B cell (primary cell): Measurements from ENCODE around the gene ADH7. TPM values are rescaled to one million over a fixed set of nuclear protein-coding genes. Genes with fewer than 3 reads are reported as not detected.

Experiments used
- ATAC-seq: fragments of 200-7000 bp; cut with Tn5 transposase; one replicate; pipeline ENCODE4 v1.10.0; 2021; ENCODE audit warnings: low read depth, mild to moderate bottlenecking, moderate number of reproducible peaks, moderate library complexity
- CTCF ChIA-PET: fragments of 350-600 bp; sonication (Branson Sonifier 250); formaldehyde crosslinking; loops from one replicate; lab custom pipeline; 2021; ENCODE audit warnings: antibody characterized with exemption, inconsistent platforms; lab: Charles Lee
- POLR2A ChIA-PET: fragments of 350-600 bp; sonication (Branson Sonifier 250); formaldehyde crosslinking; loops from one replicate; lab custom pipeline; 2021; ENCODE audit warnings: antibody characterized with exemption; lab: Charles Lee
- DNase-seq: peaks from one replicate; pipeline ENCODE4 v3.0.0; 2013
- H2AFZ ChIP-seq: 2 replicates; pipeline ENCODE4 v1.6.1; 2012; ENCODE audit warnings: mild to moderate bottlenecking, low read depth, low read length; ENCODE audit not compliant: insufficient read depth, poor library complexity, severe bottlenecking
- H3K27ac ChIP-seq, 2 donors: 1 replicate in 1 of 2; 2 replicates in 1 of 2; pipeline ENCODE4 v1.5.1; 2012 to 2013; ENCODE audit warnings: low read length in 2 of 2, mild to moderate bottlenecking in 2 of 2, moderate library complexity in 1 of 2
- H3K27me3 ChIP-seq, 4 experiments: fragments of 200-600 bp in 1 of 4; sonication (generic) in 1 of 4; replicated peaks in 1 of 4; 1 replicate in 2 of 4; 2 replicates in 2 of 4; pipeline versions ENCODE4 v1.6.1 to v1.7.0; 2013 to 2016; ENCODE audit warnings: low read length in 3 of 4, mild to moderate bottlenecking in 2 of 4, mixed read lengths in 1 of 4, moderate library complexity in 1 of 4; ENCODE audit not compliant: insufficient read depth in 4 of 4, control insufficient read depth in 3 of 4; ENCODE audit errors: control extremely low read depth in 1 of 4
- H3K36me3 ChIP-seq, 2 experiments: replicated peaks in 1 of 2; 1 replicate in 1 of 2; 2 replicates in 1 of 2; pipeline versions ENCODE4 v1.6.1 to v1.7.1; 2013; ENCODE audit warnings: low read length in 1 of 2; ENCODE audit not compliant: insufficient read depth in 2 of 2, control insufficient read depth in 1 of 2; ENCODE audit errors: control extremely low read depth in 1 of 2, extremely low read depth in 1 of 2
- H3K4me1 ChIP-seq, 2 donors: fragments of 200-600 bp in 1 of 2; sonication (generic) in 1 of 2; 1 replicate in 1 of 2; 2 replicates in 1 of 2; pipeline versions ENCODE4 v1.5.1 to v1.6.1; 2013 to 2017; ENCODE audit warnings: low read length in 2 of 2; ENCODE audit not compliant: control insufficient read depth in 2 of 2, insufficient read depth in 2 of 2
- H3K4me2 ChIP-seq: replicated peaks from 2 replicates; pipeline ENCODE3; 2012; ENCODE audit warnings: mild to moderate bottlenecking, low read depth, low read length; ENCODE audit not compliant: poor library complexity, severe bottlenecking
- H3K4me3 ChIP-seq, 5 experiments: fragments of 200-600 bp in 1 of 5; sonication (generic) in 1 of 5; 1 replicate in 3 of 5; 2 replicates in 2 of 5; pipeline versions ENCODE4 v1.5.1 to v1.7.0; 2011 to 2016; ENCODE audit warnings: low read length in 4 of 5, mild to moderate bottlenecking in 4 of 5, low read depth in 2 of 5, control low read depth in 1 of 5, moderate library complexity in 1 of 5; ENCODE audit not compliant: insufficient read depth in 1 of 5; ENCODE audit errors: control extremely low read depth in 1 of 5, extremely low read depth in 1 of 5
- H3K79me2 ChIP-seq: fragments of 200-600 bp; sonication (generic); one replicate; pipeline ENCODE4 v1.6.0; 2016; ENCODE audit warnings: low read length; ENCODE audit not compliant: control insufficient read depth, insufficient read depth
- H3K9ac ChIP-seq: fragments of 200-600 bp; sonication (generic); 2 replicates; pipeline ENCODE4 v1.6.1; 2017; ENCODE audit warnings: mild to moderate bottlenecking, low read length, moderate library complexity
- H3K9me3 ChIP-seq, 3 donors: one replicate each; pipeline versions ENCODE4 v1.6.1 to v1.7.1; 2013; ENCODE audit warnings: low read length in 2 of 3; ENCODE audit not compliant: control insufficient read depth in 2 of 3, insufficient read depth in 1 of 3; ENCODE audit errors: control extremely low read depth in 1 of 3
- H4K20me1 ChIP-seq: 2 replicates; pipeline ENCODE4 v1.6.0; 2012; ENCODE audit warnings: mild to moderate bottlenecking, low read length; ENCODE audit not compliant: insufficient read depth, control insufficient read depth, poor library complexity, severe bottlenecking
- H3K27ac Mint-ChIP-seq: one replicate; pipeline ENCODE4 v1.8.0; 2021; ENCODE audit warnings: mixed read lengths
- H3K27me3 Mint-ChIP-seq: one replicate; pipeline ENCODE4 v1.8.0; 2021; ENCODE audit warnings: mixed read lengths
- H3K4me1 Mint-ChIP-seq: one replicate; pipeline ENCODE4 v1.8.0; 2021; ENCODE audit warnings: mixed read lengths
- H3K4me3 Mint-ChIP-seq: one replicate; pipeline ENCODE4 v1.8.0; 2021; ENCODE audit warnings: mixed read lengths
- H3K9me3 Mint-ChIP-seq: one replicate; pipeline ENCODE4 v1.8.0; 2022; ENCODE audit warnings: mixed read lengths; ENCODE audit not compliant: insufficient read depth
- EZH2 ChIP-seq: IDR thresholded peaks from 2 replicates; pipeline ENCODE4 v1.6.1; 2012; ENCODE audit warnings: borderline replicate concordance, low read depth, mild to moderate bottlenecking, moderate library complexity, low read length; ENCODE audit not compliant: insufficient read depth, poor library complexity, severe bottlenecking
- WGBS: methylation state at CpG from one replicate; pipeline ENCODE4 v1.1.5; 2013; ENCODE audit warnings: missing lambda C conversion rate; ENCODE audit not compliant: insufficient coverage; 5-methylcytosine and 5-hydroxymethylcytosine counted together
- intact Hi-C: fragments of 100-400 bp; cut with micrococcal nuclease; formaldehyde crosslinking; loops from one replicate; pipeline ENCODE4 v1.10.0; 2022
- polyA minus RNA-seq: library from RNA; depleted of rRNA, polyadenylated mRNA; stranded (reverse); fragments of >200 nt; gene quantifications from 2 replicates; pipeline ENCODE4 v1.2.3, GENCODE V29; 2012
- polyA plus RNA-seq: library from polyadenylated mRNA; depleted of rRNA; stranded (reverse); fragments of >200 nt; gene quantifications from 2 replicates; pipeline ENCODE4 v1.2.3, GENCODE V29; 2012
- total RNA-seq, 2 donors: library from RNA; stranded (reverse); fragments of 120-200 nt in 1 of 2; gene quantifications; 1 replicate in 1 of 2; 2 replicates in 1 of 2; pipeline versions ENCODE4 v1.2.3 to v1.2.4, GENCODE V29; 2013 to 2022
- TF ChIP-seq, protein P1 (sequence below): fragments of 200-600 bp; IDR thresholded peaks from one replicate; pipeline ENCODE4 v1.8.0; 2022; ENCODE audit warnings: antibody characterized with exemption, mild to moderate bottlenecking

Gene ADH7
- total RNA-seq (not detected in 2 replicates), polyA plus RNA-seq (not detected in 2 replicates), polyA minus RNA-seq (not detected in 2 replicates)
- total RNA-seq (2013): not detected

DNA sequence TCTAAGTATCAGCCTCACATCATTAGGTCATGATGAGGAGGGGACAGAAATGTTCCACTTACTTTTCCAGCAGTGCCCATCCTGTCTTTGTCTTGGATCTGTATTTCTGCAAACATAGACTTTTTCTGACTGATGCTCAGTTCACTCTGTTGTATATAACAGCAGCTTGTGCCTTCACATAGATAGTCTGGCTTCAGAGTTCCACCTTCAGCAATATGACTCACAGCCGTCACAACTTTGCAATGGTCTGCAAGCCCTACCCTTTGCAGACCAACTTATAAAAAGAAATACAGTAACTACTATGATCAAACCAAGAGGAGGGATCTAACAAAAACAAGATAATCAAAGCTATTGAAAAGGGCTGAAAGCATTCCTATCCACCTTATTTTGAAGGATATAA is at the start of gene ADH7:
Gene ADH7 (minus strand): TSS at position 189 of the 400 bp plus-strand sequence. CDS start 109 bp downstream, at position 80.
- Histone ChIP-seq H3K4me2 (no peak within 1 kb of the TSS), H4K20me1 (no peaks in the 10 kb centered on the region), H3K36me3 (no peaks in the 10 kb centered on the region), H3K27ac (no peak within 1 kb of the TSS), H3K9ac (no peak within 1 kb of the TSS), H3K79me2 (no peaks in the 10 kb centered on the region), H2AFZ (no peak within 1 kb of the TSS), H3K9me3 (peaks cover 0 to 1% (median 0%) of the 10 kb centered on the region in 3 donors), H3K4me3 (no peak within 1 kb of the TSS), H3K4me1 (no peaks in the 10 kb centered on the region), H3K27me3 (no peaks in the 10 kb centered on the region)
- CTCF ChIA-PET: no interaction called here
- H3K27me3 Mint-ChIP-seq: peaks cover 6% of the 10 kb centered on the region
- ATAC-seq (no peak), DNase-seq (no peak)
- no peak within 1 kb of the TSS for H3K27ac Mint-ChIP-seq
- POLR2A ChIA-PET: no interaction called here
- intact Hi-C loops: no loop called here
- no peaks in the 10 kb centered on the region for H3K9me3 Mint-ChIP-seq
- no peak for TF ChIP-seq EZH2
- TF ChIP-seq, protein P1, sequence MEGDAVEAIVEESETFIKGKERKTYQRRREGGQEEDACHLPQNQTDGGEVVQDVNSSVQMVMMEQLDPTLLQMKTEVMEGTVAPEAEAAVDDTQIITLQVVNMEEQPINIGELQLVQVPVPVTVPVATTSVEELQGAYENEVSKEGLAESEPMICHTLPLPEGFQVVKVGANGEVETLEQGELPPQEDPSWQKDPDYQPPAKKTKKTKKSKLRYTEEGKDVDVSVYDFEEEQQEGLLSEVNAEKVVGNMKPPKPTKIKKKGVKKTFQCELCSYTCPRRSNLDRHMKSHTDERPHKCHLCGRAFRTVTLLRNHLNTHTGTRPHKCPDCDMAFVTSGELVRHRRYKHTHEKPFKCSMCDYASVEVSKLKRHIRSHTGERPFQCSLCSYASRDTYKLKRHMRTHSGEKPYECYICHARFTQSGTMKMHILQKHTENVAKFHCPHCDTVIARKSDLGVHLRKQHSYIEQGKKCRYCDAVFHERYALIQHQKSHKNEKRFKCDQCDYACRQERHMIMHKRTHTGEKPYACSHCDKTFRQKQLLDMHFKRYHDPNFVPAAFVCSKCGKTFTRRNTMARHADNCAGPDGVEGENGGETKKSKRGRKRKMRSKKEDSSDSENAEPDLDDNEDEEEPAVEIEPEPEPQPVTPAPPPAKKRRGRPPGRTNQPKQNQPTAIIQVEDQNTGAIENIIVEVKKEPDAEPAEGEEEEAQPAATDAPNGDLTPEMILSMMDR: no peak
- no CpG with 5 or more reads among the region's 1 CpG for WGBS
- no peak within 1 kb of the TSS for H3K4me3 Mint-ChIP-seq
- H3K4me1 Mint-ChIP-seq: no peaks in the 10 kb centered on the region

GRCh38 chr4:99483636-99484035 is 48.5 kb upstream of the ADH7 start:
- ATAC-seq: no peak
- peaks cover 1 to 24% (median 17%) of the 10 kb centered on the region in 3 donors for H3K9me3 ChIP-seq
- no peak overlapping the region for H3K4me3 ChIP-seq
- DNase-seq: no peak
- no peaks in the 10 kb centered on the region for H3K4me1 ChIP-seq
- H4K20me1 ChIP-seq: no peaks in the 10 kb centered on the region
- POLR2A ChIA-PET: no interaction called here
- peaks cover 9% of the 10 kb centered on the region for H3K27me3 Mint-ChIP-seq
- no peaks in the 10 kb centered on the region for H3K4me1 Mint-ChIP-seq
- H3K9me3 Mint-ChIP-seq: peaks cover 14% of the 10 kb centered on the region
- no peak overlapping the region for H3K9ac ChIP-seq
- no peaks in the 10 kb centered on the region for H3K79me2 ChIP-seq
- TF ChIP-seq EZH2: no peak
- TF ChIP-seq, protein P1: no peak
- intact Hi-C loops: no loop called here
- peaks cover 0 to 3% (median 0%) of the 10 kb centered on the region in 4 experiments for H3K27me3 ChIP-seq
- no peak overlapping the region for H3K4me2 ChIP-seq
- no peak overlapping the region for H3K27ac Mint-ChIP-seq
- no peak overlapping the region for H2AFZ ChIP-seq
- CTCF ChIA-PET: interaction anchor here (1.2 kb wide), 2 partner anchors 11 to 20 kb away, joined by 3 to 4 read pairs; no protein-coding TSS in a partner anchor
- no peak overlapping the region for H3K27ac ChIP-seq
- H3K36me3 ChIP-seq: no peaks in the 10 kb centered on the region
- no CpG with 5 or more reads among the region's 1 CpG for WGBS
- H3K4me3 Mint-ChIP-seq: no peak overlapping the region
